Measurements from ENCODE around the gene CYP39A1.

CYP39A1 gene

GRCh38 chr6:46586906-46587305, 65.7 kb downstream of the CYP39A1 start:
- Histone ChIP-seq H2AFZ (ENCODE audit: low read length) (no peak overlapping the region), H3K27ac (replicated peaks; ENCODE audit: low read length) (no peak overlapping the region), H4K91ac (ENCODE audit: low read depth, low read length, poor library complexity) (no peak overlapping the region), H3K23ac (ENCODE audit: low read depth, low read length, poor library complexity) (no peak overlapping the region), H3K14ac (ENCODE audit: low read length) (no peak overlapping the region), H2BK5ac (ENCODE audit: low read length) (no peak overlapping the region), H3K36me3 (replicated peaks in 1 of 2; ENCODE audit: control insufficient read depth in 2 of 2, insufficient read depth in 2 of 2, low read length in 2 of 2) (no peaks in the 10 kb centered on the region), H2AK5ac (ENCODE audit: low read depth, low read length) (no peak overlapping the region), H3K4me3 (ENCODE audit: low read length in 2 of 2) (no peak overlapping the region), H3K79me1 (ENCODE audit: low read depth, low read length) (no peaks in the 10 kb centered on the region), H3K18ac (ENCODE audit: low read length) (no peak overlapping the region), H3K4me1 (ENCODE audit: control insufficient read depth in 2 of 2, insufficient read depth in 1 of 2, low read depth in 1 of 2, low read length in 2 of 2) (no peaks in the 10 kb centered on the region), H3K4ac (ENCODE audit: low read length) (no peak overlapping the region), H2BK15ac (ENCODE audit: low read length) (no peak overlapping the region), H2BK120ac (ENCODE audit: low read depth, low read length) (no peak overlapping the region), H3K27me3 (ENCODE audit: control insufficient read depth in 3 of 3, insufficient read depth in 3 of 3, low read depth in 1 of 3, low read length in 3 of 3) (no peaks in the 10 kb centered on the region), H2BK12ac (ENCODE audit: low read length) (no peak overlapping the region), H3K9ac (ENCODE audit: low read depth, low read length, poor library complexity) (no peak overlapping the region), H3K4me2 (ENCODE audit: insufficient read depth, low read length, poor library complexity, severe bottlenecking) (no peak overlapping the region), H4K8ac (ENCODE audit: low read depth, low read length) (no peak overlapping the region), H3K9me3 (replicated peaks in 1 of 2; ENCODE audit: control insufficient read depth in 2 of 2, insufficient read depth in 1 of 2, low read depth in 1 of 2, low read length in 2 of 2) (no peaks in the 10 kb centered on the region)
- DNase-seq (ENCODE audit: low spot score) = no peak
- no CpG with 5 or more reads among the region's 2 CpGs for WGBS, 2 donors (ENCODE audit: extremely low coverage in 2 of 2, insufficient read length in 2 of 2, insufficient replicate concordance in 1 of 2)

GRCh38 chr6:46584586-46584985, 68.0 kb downstream of the CYP39A1 start:
- no peak overlapping the region for H2AK5ac ChIP-seq (ENCODE audit: low read depth, low read length)
- no peak overlapping the region for H2BK120ac ChIP-seq (ENCODE audit: low read depth, low read length)
- no peak overlapping the region for H3K23ac ChIP-seq (ENCODE audit: low read depth, low read length, poor library complexity)
- no peak overlapping the region for H3K4ac ChIP-seq (ENCODE audit: low read length)
- WGBS, 2 donors (ENCODE audit: extremely low coverage in 2 of 2, insufficient read length in 2 of 2, insufficient replicate concordance in 1 of 2) = no CpG with 5 or more reads among the region's 3 CpGs
- no peak overlapping the region for H4K8ac ChIP-seq (ENCODE audit: low read depth, low read length)
- H3K9me3 ChIP-seq (replicated peaks in 1 of 2; ENCODE audit: control insufficient read depth in 2 of 2, insufficient read depth in 1 of 2, low read depth in 1 of 2, low read length in 2 of 2) = no peaks in the 10 kb centered on the region
- H3K79me1 ChIP-seq (ENCODE audit: low read depth, low read length) = no peaks in the 10 kb centered on the region
- H4K91ac ChIP-seq (ENCODE audit: low read depth, low read length, poor library complexity) = no peak overlapping the region
- no peak overlapping the region for H3K14ac ChIP-seq (ENCODE audit: low read length)
- no peak overlapping the region for H3K4me2 ChIP-seq (ENCODE audit: insufficient read depth, low read length, poor library complexity, severe bottlenecking)
- H2AFZ ChIP-seq (ENCODE audit: low read length) = no peak overlapping the region
- no peaks in the 10 kb centered on the region for H3K27me3 ChIP-seq (ENCODE audit: control insufficient read depth in 3 of 3, insufficient read depth in 3 of 3, low read depth in 1 of 3, low read length in 3 of 3)
- H3K4me1 ChIP-seq (ENCODE audit: control insufficient read depth in 2 of 2, insufficient read depth in 1 of 2, low read depth in 1 of 2, low read length in 2 of 2) = no peaks in the 10 kb centered on the region
- DNase-seq (ENCODE audit: low spot score) = no peak
- H2BK12ac ChIP-seq (ENCODE audit: low read length) = no peak overlapping the region
- H3K9ac ChIP-seq (ENCODE audit: low read depth, low read length, poor library complexity) = no peak overlapping the region
- H3K18ac ChIP-seq (ENCODE audit: low read length) = no peak overlapping the region
- no peaks in the 10 kb centered on the region for H3K36me3 ChIP-seq (replicated peaks in 1 of 2; ENCODE audit: control insufficient read depth in 2 of 2, insufficient read depth in 2 of 2, low read length in 2 of 2)
- no peak overlapping the region for H3K27ac ChIP-seq (replicated peaks; ENCODE audit: low read length)
- H2BK5ac ChIP-seq (ENCODE audit: low read length) = no peak overlapping the region
- H3K4me3 ChIP-seq (ENCODE audit: low read length in 2 of 2) = no peak overlapping the region
- H2BK15ac ChIP-seq (ENCODE audit: low read length) = no peak overlapping the region

DNA sequence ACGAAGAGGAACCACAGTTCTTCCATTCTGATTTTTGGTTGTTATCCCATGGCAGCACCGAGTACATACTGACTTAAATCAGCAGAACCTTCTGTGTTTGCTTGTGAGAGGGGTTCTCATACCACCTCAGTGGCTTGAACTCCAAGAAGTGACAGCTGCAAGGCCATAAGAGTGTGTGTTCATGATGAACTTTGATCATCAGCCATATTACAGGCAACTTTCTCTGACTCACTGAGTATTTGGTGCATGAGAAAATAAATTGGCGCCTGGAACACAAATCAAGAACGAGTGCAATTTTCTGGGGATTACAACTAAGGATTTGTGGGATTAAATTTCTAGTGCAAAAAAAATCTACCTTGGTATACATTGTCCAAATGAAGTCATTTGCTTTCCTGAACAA, 68.9 kb downstream of the CYP39A1 start:
- H2AFZ ChIP-seq (ENCODE audit: low read length) = no peak overlapping the region
- H3K18ac ChIP-seq (ENCODE audit: low read length) = no peak overlapping the region
- no peak overlapping the region for H2BK120ac ChIP-seq (ENCODE audit: low read depth, low read length)
- no peak overlapping the region for H2AK5ac ChIP-seq (ENCODE audit: low read depth, low read length)
- no peaks in the 10 kb centered on the region for H3K79me1 ChIP-seq (ENCODE audit: low read depth, low read length)
- H3K4me2 ChIP-seq (ENCODE audit: insufficient read depth, low read length, poor library complexity, severe bottlenecking) = no peak overlapping the region
- H3K9me3 ChIP-seq (replicated peaks in 1 of 2; ENCODE audit: control insufficient read depth in 2 of 2, insufficient read depth in 1 of 2, low read depth in 1 of 2, low read length in 2 of 2) = no peaks in the 10 kb centered on the region
- H2BK15ac ChIP-seq (ENCODE audit: low read length) = no peak overlapping the region
- no peak overlapping the region for H3K27ac ChIP-seq (replicated peaks; ENCODE audit: low read length)
- H3K27me3 ChIP-seq (ENCODE audit: control insufficient read depth in 3 of 3, insufficient read depth in 3 of 3, low read depth in 1 of 3, low read length in 3 of 3) = no peaks in the 10 kb centered on the region
- H3K23ac ChIP-seq (ENCODE audit: low read depth, low read length, poor library complexity) = no peak overlapping the region
- H3K4ac ChIP-seq (ENCODE audit: low read length) = no peak overlapping the region
- no CpG with 5 or more reads among the region's 4 CpGs for whole genome bisulfite sequencing, 2 donors (ENCODE audit: extremely low coverage in 2 of 2, insufficient read length in 2 of 2, insufficient replicate concordance in 1 of 2)
- H2BK5ac ChIP-seq (ENCODE audit: low read length) = no peak overlapping the region
- no peak overlapping the region for H2BK12ac ChIP-seq (ENCODE audit: low read length)
- H3K14ac ChIP-seq (ENCODE audit: low read length) = no peak overlapping the region
- no peak for DNase-seq (ENCODE audit: low spot score)
- no peak overlapping the region for H3K4me3 ChIP-seq (ENCODE audit: low read length in 2 of 2)
- H3K4me1 ChIP-seq (ENCODE audit: control insufficient read depth in 2 of 2, insufficient read depth in 1 of 2, low read depth in 1 of 2, low read length in 2 of 2) = no peaks in the 10 kb centered on the region
- H4K8ac ChIP-seq (ENCODE audit: low read depth, low read length) = no peak overlapping the region
- H3K9ac ChIP-seq (ENCODE audit: low read depth, low read length, poor library complexity) = no peak overlapping the region
- no peaks in the 10 kb centered on the region for H3K36me3 ChIP-seq (replicated peaks in 1 of 2; ENCODE audit: control insufficient read depth in 2 of 2, insufficient read depth in 2 of 2, low read length in 2 of 2)
- no peak overlapping the region for H4K91ac ChIP-seq (ENCODE audit: low read depth, low read length, poor library complexity)

- no peak overlapping the region for H3K4me3 ChIP-seq (ENCODE audit: low read length in 2 of 2)
- no peak for DNase-seq (ENCODE audit: low spot score)
- no peaks in the 10 kb centered on the region for H3K79me1 ChIP-seq (ENCODE audit: low read depth, low read length)
- no peak overlapping the region for H3K18ac ChIP-seq (ENCODE audit: low read length)
- H2AK5ac ChIP-seq (ENCODE audit: low read depth, low read length) = no peak overlapping the region
- no peak overlapping the region for H3K27ac ChIP-seq (replicated peaks; ENCODE audit: low read length)
- no peak overlapping the region for H2BK15ac ChIP-seq (ENCODE audit: low read length)
- H3K27me3 ChIP-seq (ENCODE audit: control insufficient read depth in 3 of 3, insufficient read depth in 3 of 3, low read depth in 1 of 3, low read length in 3 of 3) = no peaks in the 10 kb centered on the region
- H3K9ac ChIP-seq (ENCODE audit: low read depth, low read length, poor library complexity) = no peak overlapping the region
- H2BK12ac ChIP-seq (ENCODE audit: low read length) = no peak overlapping the region
- no peak overlapping the region for H3K14ac ChIP-seq (ENCODE audit: low read length)
- H3K4ac ChIP-seq (ENCODE audit: low read length) = no peak overlapping the region
- no peaks in the 10 kb centered on the region for H3K9me3 ChIP-seq (replicated peaks in 1 of 2; ENCODE audit: control insufficient read depth in 2 of 2, insufficient read depth in 1 of 2, low read depth in 1 of 2, low read length in 2 of 2)
- H3K4me2 ChIP-seq (ENCODE audit: insufficient read depth, low read length, poor library complexity, severe bottlenecking) = no peak overlapping the region
- H3K36me3 ChIP-seq (replicated peaks in 1 of 2; ENCODE audit: control insufficient read depth in 2 of 2, insufficient read depth in 2 of 2, low read length in 2 of 2) = no peaks in the 10 kb centered on the region
- H3K23ac ChIP-seq (ENCODE audit: low read depth, low read length, poor library complexity) = no peak overlapping the region
- H4K8ac ChIP-seq (ENCODE audit: low read depth, low read length) = no peak overlapping the region
- no peak overlapping the region for H4K91ac ChIP-seq (ENCODE audit: low read depth, low read length, poor library complexity)
- H3K4me1 ChIP-seq (ENCODE audit: control insufficient read depth in 2 of 2, insufficient read depth in 1 of 2, low read depth in 1 of 2, low read length in 2 of 2) = no peaks in the 10 kb centered on the region
- no peak overlapping the region for H2BK120ac ChIP-seq (ENCODE audit: low read depth, low read length)
- no CpG with 5 or more reads among the region's 2 CpGs for WGBS, 2 donors (ENCODE audit: extremely low coverage in 2 of 2, insufficient read length in 2 of 2, insufficient replicate concordance in 1 of 2)
- no peak overlapping the region for H2BK5ac ChIP-seq (ENCODE audit: low read length)
- H2AFZ ChIP-seq (ENCODE audit: low read length) = no peak overlapping the region
These were observed 69.5 kb downstream of the CYP39A1 start for GRCh38 chr6:46583081-46583480.

All from neuronal stem cell (in vitro differentiated cells).